UCSD-AML1 (cell line): ENCODE data around the gene FMNL2.

Experiments used
- DNase-seq: peaks from one replicate; lab custom pipeline; 2025; ENCODE audit not compliant: unreplicated experiment; lab: John Stamatoyannopoulos, UW

FMNL2 gene

GRCh38 chr2:152400607-152401214, 65.7 kb downstream of the FMNL2 start:
- no peak for DNase-seq

GRCh38 chr2:152402780-152403759, 68.1 kb downstream of the FMNL2 start:
- DNase-seq: no peak

GRCh38 chr2:152405206-152406118, 70.5 kb downstream of the FMNL2 start:
- DNase-seq: no peak

DNA sequence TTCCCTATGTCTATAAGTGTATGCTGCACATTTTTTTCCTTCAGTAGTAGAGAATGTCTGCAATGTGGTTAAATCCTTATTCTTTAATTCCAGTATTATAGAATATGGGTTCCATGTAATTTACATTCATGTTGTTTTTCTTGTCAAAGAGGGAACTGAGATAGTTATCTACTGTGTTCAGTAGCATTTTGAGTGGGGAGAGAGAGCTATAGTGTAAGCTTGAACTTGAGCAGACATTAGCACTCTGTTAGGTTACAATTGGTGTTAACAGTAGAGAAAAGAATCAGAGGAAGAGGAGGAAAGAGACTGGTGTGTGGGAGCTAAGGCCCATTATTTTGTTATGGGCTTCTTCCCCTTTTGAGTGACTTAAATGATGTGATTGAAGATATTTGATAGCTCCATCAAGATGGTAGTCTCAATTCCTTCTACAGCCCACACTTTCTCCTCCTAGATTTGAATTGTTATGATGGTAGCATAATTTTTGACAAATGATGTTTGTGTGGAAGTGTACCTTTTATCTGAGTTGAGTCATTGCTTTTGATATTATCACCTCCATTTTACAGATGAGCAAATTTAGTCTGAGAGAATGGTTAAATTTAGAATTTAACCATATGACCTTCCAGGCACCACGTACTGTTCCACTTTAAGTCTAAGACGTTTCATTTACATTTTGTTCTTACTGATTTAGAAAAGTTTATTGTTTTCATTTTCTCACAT, 71.3 kb downstream of the FMNL2 start:
- DNase-seq: no peak

GRCh38 chr2:152406836-152407161, 71.8 kb downstream of the FMNL2 start:
- DNase-seq: no peak

GRCh38 chr2:152407204-152407721, 72.3 kb downstream of the FMNL2 start:
- no peak for DNase-seq

GRCh38 chr2:152407806-152408205, 72.8 kb downstream of the FMNL2 start:
- no peak for DNase-seq

DNA sequence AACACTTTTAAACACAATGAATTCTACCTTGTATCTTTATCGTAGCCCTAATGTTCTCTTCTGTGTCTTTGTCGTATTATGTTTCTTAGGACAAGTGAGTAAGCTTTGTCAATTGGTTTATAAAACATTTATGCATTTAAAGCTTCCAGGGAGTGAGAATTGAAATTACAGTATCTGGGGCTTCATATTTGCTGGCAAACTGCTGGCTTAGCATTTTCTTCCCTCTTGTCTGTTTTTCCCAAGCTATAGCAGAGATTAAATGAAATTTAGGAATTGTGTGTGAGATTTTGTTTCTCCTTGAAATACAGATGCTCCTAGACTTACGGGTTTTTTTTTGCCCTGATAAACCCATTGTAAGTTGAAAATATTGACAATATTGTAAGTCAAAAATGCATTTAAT, 73.3 kb downstream of the FMNL2 start:
- DNase-seq: no peak

DNA sequence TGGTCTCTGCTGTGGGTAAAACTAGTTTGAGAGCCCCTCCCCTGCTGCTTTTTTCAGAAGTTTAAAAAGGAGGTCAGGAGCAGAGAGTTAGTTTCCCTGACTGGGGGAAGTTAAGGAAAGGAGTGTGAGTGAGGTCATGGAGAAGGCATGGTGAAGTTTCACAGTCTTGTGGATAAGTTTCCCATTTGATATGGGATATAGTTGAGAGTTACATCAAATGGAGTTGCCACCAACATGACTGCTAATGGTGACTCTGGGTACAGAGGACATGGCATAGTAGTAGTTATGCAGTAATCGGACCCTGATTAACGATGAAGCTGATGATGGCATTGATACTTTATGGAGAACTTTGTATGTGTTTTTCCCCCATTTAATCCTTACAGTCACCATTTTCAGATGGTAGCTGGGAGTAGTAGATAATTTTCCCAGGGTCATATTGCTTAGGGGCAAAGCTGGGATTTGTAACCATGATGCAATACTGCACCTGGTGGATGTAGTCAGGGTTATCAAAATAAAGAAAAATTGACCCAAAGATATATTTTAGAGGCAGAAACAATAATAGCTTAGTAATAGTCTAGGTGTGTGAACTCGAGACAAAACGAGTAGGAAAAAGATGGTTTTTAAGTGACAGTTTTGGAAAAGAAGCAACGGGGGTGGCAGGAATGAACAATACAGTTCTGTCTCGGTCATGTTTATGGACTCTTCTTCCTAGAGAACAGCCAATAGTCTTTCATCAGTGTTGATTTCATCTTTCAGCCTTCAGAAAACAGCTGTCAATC, 74.6 kb downstream of the FMNL2 start:
- no peak for DNase-seq

- DNase-seq: no peak
Observed at GRCh38 chr2:152410165-152410597, 75.2 kb downstream of the FMNL2 start.

- DNase-seq: no peak
Observed at GRCh38 chr2:152411154-152411553, 76.2 kb downstream of the FMNL2 start.

GRCh38 chr2:152413228-152414030, 78.5 kb downstream of the FMNL2 start:
- no peak for DNase-seq

DNA sequence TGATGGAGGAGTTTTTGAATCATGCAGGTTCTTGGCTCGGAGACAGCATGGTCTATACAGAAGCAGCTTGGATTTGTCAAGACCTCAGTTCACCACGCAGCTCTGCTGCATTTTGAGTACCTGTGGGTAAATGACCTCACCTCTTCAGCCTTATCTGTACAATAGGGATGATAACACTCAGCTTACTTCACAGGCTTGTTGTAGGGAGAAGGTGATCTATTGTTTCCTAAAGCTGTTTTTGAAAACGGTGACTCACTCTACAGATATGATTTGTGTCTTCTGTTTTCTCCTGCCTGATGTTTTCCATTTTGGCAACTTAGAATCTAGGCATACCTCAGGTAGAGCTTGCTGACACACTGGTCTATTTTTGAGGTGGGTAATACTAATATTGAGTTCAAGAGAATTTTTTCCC, 80.3 kb downstream of the FMNL2 start:
- no peak for DNase-seq

GRCh38 chr2:152415796-152416195, 80.8 kb downstream of the FMNL2 start:
- no peak for DNase-seq

DNA sequence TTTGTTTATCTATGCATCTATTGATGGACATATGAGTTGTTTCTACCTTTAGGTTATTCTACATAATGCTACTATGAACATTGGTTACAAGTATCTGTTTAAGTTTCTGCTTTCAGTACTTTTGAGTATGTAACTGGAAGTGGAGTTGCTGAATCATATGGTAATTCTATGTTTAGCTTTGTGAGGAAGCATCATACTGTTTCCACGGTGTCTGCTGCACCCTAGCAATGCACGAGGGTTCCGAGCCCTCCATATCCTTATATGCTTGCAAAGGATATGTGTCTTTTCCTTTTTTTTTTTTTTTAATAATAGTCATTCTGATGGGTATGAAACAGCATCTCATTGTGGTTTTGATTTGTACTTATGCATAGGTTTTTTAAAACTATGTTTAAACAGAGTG, 83.7 kb downstream of the FMNL2 start:
- DNase-seq: peak; percentile 20

- no peak for DNase-seq
Observed at GRCh38 chr2:152419944-152420343, 85.0 kb downstream of the FMNL2 start.

DNA sequence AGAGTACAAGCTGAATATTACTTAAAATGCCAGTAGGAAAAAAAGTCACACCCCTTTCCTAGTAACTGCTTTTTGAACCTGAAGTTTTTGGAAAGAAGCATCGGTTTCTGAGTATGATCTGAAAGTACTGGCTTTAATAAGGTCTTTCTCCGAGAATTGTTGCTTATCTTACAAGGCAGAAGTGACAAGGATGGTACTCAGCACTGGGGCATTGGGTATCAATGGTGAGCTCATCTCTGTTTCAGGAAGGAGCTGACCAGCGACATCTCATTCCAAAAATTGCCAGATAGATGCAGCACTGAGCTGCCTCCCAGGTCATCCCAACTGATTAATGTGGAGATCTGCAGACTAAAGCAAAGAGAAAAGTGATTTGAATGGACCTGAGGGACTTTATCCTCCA, 85.4 kb downstream of the FMNL2 start:
- no peak for DNase-seq

DNA sequence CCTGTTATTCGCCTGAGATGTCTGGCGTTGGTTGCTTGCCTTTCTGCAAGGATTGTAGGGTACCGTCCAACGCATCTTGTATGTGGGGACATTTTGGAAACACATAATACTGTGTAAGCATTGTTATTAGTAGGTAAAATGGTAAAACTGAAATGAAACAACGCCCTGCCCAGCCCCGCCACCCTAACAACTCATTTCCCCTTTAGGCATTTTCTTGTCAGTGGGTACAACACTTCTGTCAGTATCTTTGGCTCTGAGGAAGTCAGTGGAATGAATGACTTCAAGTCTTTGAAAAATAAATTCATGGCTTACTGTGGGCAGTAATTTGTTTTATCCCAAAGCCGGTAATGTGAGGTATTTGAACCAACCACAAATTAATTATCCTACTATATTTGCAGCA, 86.0 kb downstream of the FMNL2 start:
- no peak for DNase-seq
